GM18861 (cell line): Measurements from ENCODE around the gene RELN.
"Not testable (repeated sequence)": the region's sequence is repeated elsewhere in the genome, so short reads cannot be mapped to it uniquely, and the experiment has no call there.

Experiments
- ATAC-seq: cut with Tn5 transposase; IDR thresholded peaks from one replicate; pipeline ENCODE4 v1.9.1; 2021; ENCODE audit not compliant: unreplicated experiment

The RELN gene

GRCh38 chr7:103989200-103989784, at the start of gene RELN:
TSS of gene RELN (minus strand) at chr7:103989658. CDS start at chr7:103989356, 302 bp downstream.
- no peak for ATAC-seq

GRCh38 chr7:104038136-104038535, 48.7 kb upstream of the RELN start:
- no peak for ATAC-seq

GRCh38 chr7:104036889-104037288, 47.4 kb upstream of the RELN start:
- ATAC-seq: not testable (repeated sequence)

GRCh38 chr7:104035351-104035750, 45.9 kb upstream of the RELN start:
- no peak for ATAC-seq

GRCh38 chr7:104034679-104035078, 45.2 kb upstream of the RELN start:
- no peak for ATAC-seq

GRCh38 chr7:104033837-104034236, 44.4 kb upstream of the RELN start:
- no peak for ATAC-seq

GRCh38 chr7:104032486-104032885, 43.0 kb upstream of the RELN start:
- ATAC-seq: no peak

GRCh38 chr7:104029765-104030164, 40.3 kb upstream of the RELN start:
- no peak for ATAC-seq

- ATAC-seq: no peak
Measured at GRCh38 chr7:104024632-104025031, 35.2 kb upstream of the RELN start.

GRCh38 chr7:104023100-104023499, 33.6 kb upstream of the RELN start:
- no peak for ATAC-seq

GRCh38 chr7:104018425-104018824, 29.0 kb upstream of the RELN start:
- no peak for ATAC-seq

GRCh38 chr7:104017001-104017400, 27.5 kb upstream of the RELN start:
- no peak for ATAC-seq

- no peak for ATAC-seq
Measured at GRCh38 chr7:104012835-104013234, 23.4 kb upstream of the RELN start.

GRCh38 chr7:104011829-104012228, 22.4 kb upstream of the RELN start:
- no peak for ATAC-seq

GRCh38 chr7:104010052-104010909, 20.8 kb upstream of the RELN start:
- ATAC-seq: no peak

- no peak for ATAC-seq
Measured at GRCh38 chr7:104008107-104008506, 18.6 kb upstream of the RELN start.

GRCh38 chr7:104007614-104008013, 18.2 kb upstream of the RELN start:
- ATAC-seq: no peak

GRCh38 chr7:104005197-104005596, 15.7 kb upstream of the RELN start:
- no peak for ATAC-seq

GRCh38 chr7:103996639-103997038, 7.2 kb upstream of the RELN start:
- peak; percentile 86 for ATAC-seq

GRCh38 chr7:103996017-103996551, 6.6 kb upstream of the RELN start:
- no peak for ATAC-seq

- no peak for ATAC-seq
Measured at GRCh38 chr7:103995554-103995953, 6.1 kb upstream of the RELN start.

GRCh38 chr7:103993551-103993950, 4.1 kb upstream of the RELN start:
- ATAC-seq: no peak
